Measurements from ENCODE around the gene LGMN.
"Not testable (repeated sequence)": the region's sequence is repeated elsewhere in the genome, so short reads cannot be mapped to it uniquely, and the experiment has no call there.

The LGMN gene

DNA sequence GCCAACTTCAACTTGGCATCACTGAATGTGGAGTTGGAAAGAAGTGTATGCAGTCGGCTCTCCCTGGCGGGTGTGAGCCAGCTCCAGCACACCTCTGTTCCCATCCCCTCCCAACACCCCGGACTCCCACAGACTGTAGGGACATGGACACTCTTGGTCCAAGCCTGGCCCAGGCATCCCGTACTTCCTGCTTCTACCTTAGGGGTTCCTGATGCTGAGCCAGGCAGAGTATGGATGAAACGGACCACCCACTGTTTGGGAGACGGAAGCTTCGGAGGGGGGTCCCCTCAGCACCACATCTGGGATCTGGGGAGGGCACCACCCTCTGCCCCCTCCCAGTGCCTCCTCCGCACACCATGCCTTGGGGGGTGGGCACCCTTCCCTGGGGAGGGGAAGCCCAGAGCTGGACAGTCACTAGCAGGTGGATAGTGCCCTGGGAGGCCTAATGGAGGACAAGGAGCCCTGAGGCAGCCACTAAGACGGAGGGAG is 62.0 kb downstream of the LGMN start:
- H3K9ac ChIP-seq (ENCODE audit: insufficient read length, low read depth), result no peak overlapping the region
- H3K9me3 ChIP-seq (ENCODE audit: insufficient read depth, low read length), result peaks cover 4% of the 10 kb centered on the region; the same call in 1 of the 2 replicates
- peaks cover 11% of the 10 kb centered on the region for H3K36me3 ChIP-seq (ENCODE audit: insufficient read depth, insufficient read length, low read length)
- H3K4me3 ChIP-seq (ENCODE audit: insufficient read length, low read depth), result no peak overlapping the region
- no peak for TF ChIP-seq YY1 (IDR thresholded peaks at IDR 0.05; ENCODE audit: insufficient read depth, insufficient read length)
- no peak for TF ChIP-seq ZNF274 (IDR thresholded peaks at IDR 0.05; ENCODE audit: low read depth, low read length)
- no peak for TF ChIP-seq SUZ12 (IDR thresholded peaks at IDR 0.05; ENCODE audit: extremely low read depth, insufficient read depth, insufficient read length)
- peaks cover 7% of the 10 kb centered on the region for H3K4me1 ChIP-seq (ENCODE audit: insufficient read depth, insufficient read length)
- H3K27me3 ChIP-seq (ENCODE audit: insufficient read depth, insufficient read length), result peaks cover 21% of the 10 kb centered on the region
- DNase-seq (ENCODE audit: low read depth, low spot score), result no peak

DNA sequence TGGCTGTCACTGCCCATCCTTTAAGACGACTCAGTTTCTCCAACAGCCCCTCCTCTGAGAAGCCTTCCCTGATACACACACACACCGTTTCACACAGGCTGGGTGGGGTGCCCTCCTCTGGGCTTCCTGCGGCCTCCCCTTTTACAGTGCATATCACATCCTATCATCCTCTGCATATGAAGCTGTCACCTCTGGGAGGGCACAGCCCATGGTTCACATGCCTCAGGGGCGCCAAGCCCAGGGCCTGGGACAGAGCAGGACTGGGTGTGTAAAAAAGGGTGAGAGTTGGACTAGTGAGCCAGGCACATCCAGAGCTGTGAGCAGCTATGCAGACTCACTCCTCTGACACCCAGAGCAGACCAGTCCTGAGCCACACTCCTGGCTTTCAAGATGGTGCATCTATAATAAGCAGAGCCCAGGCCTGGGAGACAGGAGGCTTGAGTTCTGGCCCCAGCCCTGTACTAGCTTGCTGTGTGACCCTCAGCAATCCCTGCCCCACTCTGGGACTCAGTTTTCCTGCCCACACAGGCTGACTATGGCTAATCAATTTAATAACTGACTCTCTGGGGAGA is 62.6 kb downstream of the LGMN start:
- DNase-seq (ENCODE audit: low read depth, low spot score), result no peak

DNA sequence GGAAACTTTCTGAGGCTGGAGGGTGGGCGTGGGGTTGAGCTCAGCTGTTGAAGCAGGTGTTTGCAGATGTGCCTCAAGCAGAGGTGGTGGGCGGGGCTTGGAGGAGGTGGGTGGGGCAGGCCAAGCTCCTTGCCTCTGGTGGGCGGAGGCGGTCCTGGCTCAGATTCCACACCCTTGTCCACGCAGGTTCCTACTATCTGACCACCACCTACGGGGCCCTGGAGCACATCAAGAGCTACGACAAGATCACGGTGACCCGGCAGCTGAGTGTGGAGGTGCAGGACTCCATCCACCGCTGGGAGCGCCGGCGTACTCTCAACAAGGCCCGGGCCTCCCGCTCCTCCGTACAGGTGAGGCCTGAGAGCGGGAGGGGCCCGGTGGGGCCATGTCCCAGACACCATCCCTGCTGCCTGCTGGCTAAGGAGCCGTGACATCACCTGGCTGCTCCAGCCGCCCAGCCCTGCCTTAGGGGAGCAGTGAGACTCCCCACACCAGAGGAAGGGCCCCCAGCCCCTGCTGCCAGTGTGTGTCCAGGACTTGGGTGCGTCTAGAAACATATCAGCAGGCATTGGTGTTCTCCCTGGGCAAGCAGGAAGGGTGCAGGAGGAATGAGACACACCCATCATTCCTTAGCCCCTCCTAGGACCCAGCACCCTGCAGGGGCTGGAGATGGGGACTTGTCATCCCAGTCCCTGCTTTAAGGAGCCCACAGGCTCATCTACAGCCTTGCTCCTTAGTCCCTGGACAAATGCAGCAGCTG is 63.4 kb downstream of the LGMN start:
- no peak overlapping the region for H3K9ac ChIP-seq (ENCODE audit: insufficient read length, low read depth)
- TF ChIP-seq ZNF274 (IDR thresholded peaks at IDR 0.05; ENCODE audit: low read depth, low read length), result no peak
- H3K4me1 ChIP-seq (ENCODE audit: insufficient read depth, insufficient read length), result peaks cover 9% of the 10 kb centered on the region
- H3K36me3 ChIP-seq (ENCODE audit: insufficient read depth, insufficient read length, low read length), result peaks cover 13% of the 10 kb centered on the region
- peaks cover 21% of the 10 kb centered on the region for H3K27me3 ChIP-seq (ENCODE audit: insufficient read depth, insufficient read length)
- no peak overlapping the region for H3K4me3 ChIP-seq (ENCODE audit: insufficient read length, low read depth)
- no peak for DNase-seq (ENCODE audit: low read depth, low spot score)
- peaks cover 4% of the 10 kb centered on the region; the same call in 1 of the 2 replicates for H3K9me3 ChIP-seq (ENCODE audit: insufficient read depth, low read length)

More for the DNA sequence above, 62.6 kb downstream of the LGMN start:
- Histone ChIP-seq H3K9ac (ENCODE audit: insufficient read length, low read depth) (no peak overlapping the region), H3K27me3 (ENCODE audit: insufficient read depth, insufficient read length) (peaks cover 21% of the 10 kb centered on the region), H3K4me1 (ENCODE audit: insufficient read depth, insufficient read length) (peaks cover 8% of the 10 kb centered on the region), H3K9me3 (ENCODE audit: insufficient read depth, low read length) (peaks cover 4% of the 10 kb centered on the region; the same call in 1 of the 2 replicates), H3K36me3 (ENCODE audit: insufficient read depth, insufficient read length, low read length) (peaks cover 13% of the 10 kb centered on the region), H3K4me3 (ENCODE audit: insufficient read length, low read depth) (no peak overlapping the region)
- TF ChIP-seq SUZ12 (IDR thresholded peaks at IDR 0.05; ENCODE audit: extremely low read depth, insufficient read depth, insufficient read length) (no peak), ZNF274 (IDR thresholded peaks at IDR 0.05; ENCODE audit: low read depth, low read length) (no peak), YY1 (IDR thresholded peaks at IDR 0.05; ENCODE audit: insufficient read depth, insufficient read length) (no peak)

DNA sequence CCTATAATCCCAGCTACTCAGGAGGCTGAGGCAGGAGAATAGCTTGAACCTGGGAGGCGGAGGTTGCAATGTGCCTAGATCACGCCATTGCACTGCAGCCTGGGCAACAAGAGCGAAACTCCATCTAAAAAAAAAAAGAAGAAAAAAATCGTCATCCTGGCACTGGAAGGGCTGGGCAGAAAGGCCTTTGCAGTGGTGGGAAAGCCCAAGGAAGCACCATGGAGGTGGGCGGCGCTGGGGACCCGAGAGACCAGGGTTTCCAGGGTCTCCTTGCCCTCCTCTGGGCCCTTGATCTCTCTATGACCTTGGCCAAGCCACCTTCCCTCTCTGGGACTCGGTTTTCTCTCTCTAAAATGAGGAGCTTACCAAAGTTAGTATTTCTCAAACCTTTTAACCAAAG is 65.4 kb downstream of the LGMN start:
- Histone ChIP-seq H3K27me3 (ENCODE audit: insufficient read depth, insufficient read length) (peaks cover 15% of the 10 kb centered on the region), H3K9ac (ENCODE audit: insufficient read length, low read depth) (no peak overlapping the region), H3K9me3 (ENCODE audit: insufficient read depth, low read length) (peaks cover 4% of the 10 kb centered on the region; the same call in 1 of the 2 replicates), H3K4me1 (ENCODE audit: insufficient read depth, insufficient read length) (peaks cover 6% of the 10 kb centered on the region), H3K36me3 (ENCODE audit: insufficient read depth, insufficient read length, low read length) (peaks cover 17% of the 10 kb centered on the region), H3K4me3 (ENCODE audit: insufficient read length, low read depth) (no peak overlapping the region)
- no peak for DNase-seq (ENCODE audit: low read depth, low spot score)
- TF ChIP-seq SUZ12 (IDR thresholded peaks at IDR 0.05; ENCODE audit: extremely low read depth, insufficient read depth, insufficient read length), result no peak
- TF ChIP-seq YY1 (IDR thresholded peaks at IDR 0.05; ENCODE audit: insufficient read depth, insufficient read length), result no peak
- TF ChIP-seq ZNF274 (IDR thresholded peaks at IDR 0.05; ENCODE audit: low read depth, low read length), result no peak

DNA sequence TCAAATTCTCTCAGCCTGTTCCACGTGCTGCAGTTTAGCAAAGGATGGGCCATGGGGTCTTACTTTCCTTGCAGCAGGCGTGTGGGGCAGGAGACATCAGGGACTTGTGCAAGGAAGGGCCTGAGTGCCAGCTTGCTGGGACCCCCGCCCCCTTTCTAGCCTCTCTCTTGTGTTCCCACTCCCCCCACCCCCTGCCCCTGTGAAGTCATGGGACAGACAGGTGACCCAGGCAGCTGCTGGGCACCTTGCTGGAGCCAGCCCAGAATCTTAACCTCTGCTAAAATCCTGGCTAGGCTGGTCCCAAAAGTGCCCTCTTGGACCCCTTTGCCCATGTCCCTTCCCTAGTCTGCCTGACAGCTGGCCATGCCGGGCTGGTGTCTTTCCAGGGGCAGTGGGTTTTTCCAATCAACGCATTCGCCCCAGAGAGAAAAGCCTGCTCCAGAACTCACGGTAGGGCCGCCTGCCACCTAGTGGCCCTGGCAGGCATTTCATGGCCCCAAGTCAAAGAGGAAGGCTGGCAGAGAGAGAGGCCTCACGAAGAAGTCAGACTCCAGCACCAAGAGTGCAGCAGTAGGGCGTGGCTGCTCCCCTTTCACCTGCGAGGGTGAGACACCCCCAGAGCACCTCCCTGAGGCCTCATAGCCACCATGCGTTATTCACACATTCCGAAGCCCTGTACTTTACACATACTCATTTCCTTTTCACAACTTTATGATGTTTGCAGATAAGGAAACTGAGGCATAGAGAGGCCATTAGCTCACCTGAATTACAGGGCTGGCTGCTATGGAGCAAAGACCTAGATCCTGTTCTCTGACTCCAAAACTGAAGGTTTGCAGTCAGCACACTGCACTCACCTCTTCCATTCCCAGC is 67.4 kb downstream of the LGMN start:
- peak; percentile 35 for DNase-seq (ENCODE audit: low read depth, low spot score)
- H3K9me3 ChIP-seq (ENCODE audit: insufficient read depth, low read length), result peaks cover 4% of the 10 kb centered on the region; the same call in 1 of the 2 replicates
- no peak for TF ChIP-seq ZNF274 (IDR thresholded peaks at IDR 0.05; ENCODE audit: low read depth, low read length)
- no peak for TF ChIP-seq SUZ12 (IDR thresholded peaks at IDR 0.05; ENCODE audit: extremely low read depth, insufficient read depth, insufficient read length)
- TF ChIP-seq YY1 (IDR thresholded peaks at IDR 0.05; ENCODE audit: insufficient read depth, insufficient read length), result no peak
- H3K9ac ChIP-seq (ENCODE audit: insufficient read length, low read depth), result no peak overlapping the region
- H3K4me3 ChIP-seq (ENCODE audit: insufficient read length, low read depth), result no peak overlapping the region
- H3K4me1 ChIP-seq (ENCODE audit: insufficient read depth, insufficient read length), result peaks cover 4% of the 10 kb centered on the region
- H3K36me3 ChIP-seq (ENCODE audit: insufficient read depth, insufficient read length, low read length), result peaks cover 20% of the 10 kb centered on the region
- H3K27me3 ChIP-seq (ENCODE audit: insufficient read depth, insufficient read length), result peaks cover 1% of the 10 kb centered on the region

DNA sequence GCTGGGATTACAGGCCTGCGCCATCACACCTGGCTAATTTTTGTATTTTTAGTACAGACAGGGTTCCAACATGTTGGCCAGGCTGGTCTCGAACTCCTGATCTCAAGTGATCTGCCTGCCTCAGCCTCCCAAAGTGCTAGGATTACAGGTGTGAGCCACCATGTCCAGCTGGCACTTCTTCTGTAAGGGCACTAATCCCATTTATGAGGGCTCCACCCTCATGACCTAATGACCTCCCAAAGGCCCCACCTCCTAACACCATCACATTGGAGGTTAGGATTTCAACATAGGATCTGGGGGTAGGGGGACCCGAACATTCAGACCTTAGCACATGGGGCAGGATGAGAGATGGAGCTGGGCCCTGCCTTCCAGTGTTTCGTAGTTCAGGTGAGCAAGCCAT is 68.1 kb downstream of the LGMN start:
- not testable (repeated sequence) for H3K9ac ChIP-seq (ENCODE audit: insufficient read length, low read depth); H3K4me1 ChIP-seq (ENCODE audit: insufficient read depth, insufficient read length); H3K4me3 ChIP-seq (ENCODE audit: insufficient read length, low read depth); DNase-seq (ENCODE audit: low read depth, low spot score); H3K27me3 ChIP-seq (ENCODE audit: insufficient read depth, insufficient read length); H3K9me3 ChIP-seq (ENCODE audit: insufficient read depth, low read length)
- peaks cover 17% of the 10 kb centered on the region for H3K36me3 ChIP-seq (ENCODE audit: insufficient read depth, insufficient read length, low read length)

DNA sequence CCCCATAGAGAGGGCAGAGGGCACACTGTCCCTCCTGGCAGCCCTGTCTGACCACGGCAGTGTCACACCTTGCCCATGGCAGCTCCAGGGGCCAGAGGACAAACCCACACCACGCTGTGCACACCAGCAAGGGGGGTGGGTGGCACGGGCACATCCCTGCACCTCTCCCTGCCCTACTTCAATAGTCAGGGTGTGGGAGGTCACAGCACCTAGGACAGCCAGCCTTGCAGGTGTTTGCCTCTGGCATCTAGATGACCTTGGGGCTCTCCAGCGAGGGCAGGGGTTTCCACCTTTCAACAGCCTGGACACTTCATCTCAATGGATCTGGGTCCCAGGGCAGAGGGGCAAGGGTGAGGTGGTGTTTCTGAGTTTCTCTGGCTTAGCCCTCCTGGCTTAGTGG is 69.2 kb downstream of the LGMN start:
- Histone ChIP-seq H3K4me1 (ENCODE audit: insufficient read depth, insufficient read length) (peaks cover 7% of the 10 kb centered on the region), H3K9me3 (ENCODE audit: insufficient read depth, low read length) (peaks cover 4% of the 10 kb centered on the region; the same call in 1 of the 2 replicates), H3K27me3 (ENCODE audit: insufficient read depth, insufficient read length) (no peaks in the 10 kb centered on the region), H3K36me3 (ENCODE audit: insufficient read depth, insufficient read length, low read length) (peaks cover 17% of the 10 kb centered on the region), H3K9ac (ENCODE audit: insufficient read length, low read depth) (no peak overlapping the region), H3K4me3 (ENCODE audit: insufficient read length, low read depth) (no peak overlapping the region)
- TF ChIP-seq SUZ12 (IDR thresholded peaks at IDR 0.05; ENCODE audit: extremely low read depth, insufficient read depth, insufficient read length), result no peak
- TF ChIP-seq ZNF274 (IDR thresholded peaks at IDR 0.05; ENCODE audit: low read depth, low read length), result no peak
- no peak for TF ChIP-seq YY1 (IDR thresholded peaks at IDR 0.05; ENCODE audit: insufficient read depth, insufficient read length)
- no peak for DNase-seq (ENCODE audit: low read depth, low spot score)

All from NT2/D1 (cell line).